H9 (cell line): ENCODE data around the gene CRY2. TPM values are rescaled to one million over a fixed set of nuclear protein-coding genes. Genes with fewer than 3 reads are reported as not detected.

Experiments
- DNase-seq: peaks from one replicate; pipeline ENCODE4 v3.0.0-alpha.2; 2017
- H2AFZ ChIP-seq: one replicate; pipeline ENCODE4 v1.6.1; 2013; ENCODE audit warnings: mild to moderate bottlenecking, low read length, control low read depth, moderate library complexity
- H2AK5ac ChIP-seq: 2 replicates; pipeline ENCODE4 v1.6.1; 2013; ENCODE audit warnings: low read length, control low read depth, mixed read lengths; ENCODE audit not compliant: insufficient read length
- H2BK120ac ChIP-seq: one replicate; pipeline ENCODE4 v1.6.1; 2013; ENCODE audit warnings: low read depth, mild to moderate bottlenecking, low read length, control low read depth, inconsistent platforms; ENCODE audit not compliant: poor library complexity, severe bottlenecking
- H2BK12ac ChIP-seq: 2 replicates; pipeline ENCODE4 v1.6.1; 2013; ENCODE audit warnings: low read length, control low read depth, mixed read lengths, low read depth; ENCODE audit not compliant: insufficient read length
- H2BK15ac ChIP-seq: 2 replicates; pipeline ENCODE4 v1.6.1; 2013; ENCODE audit warnings: low read depth, low read length, control low read depth
- H2BK20ac ChIP-seq: one replicate; pipeline ENCODE4 v1.6.1; 2013; ENCODE audit warnings: low read depth, mild to moderate bottlenecking, low read length, control low read depth, inconsistent platforms; ENCODE audit not compliant: poor library complexity, severe bottlenecking
- H2BK5ac ChIP-seq: 2 replicates; pipeline ENCODE4 v1.6.1; 2013; ENCODE audit warnings: low read length, control low read depth, mixed read lengths; ENCODE audit not compliant: insufficient read length
- H3K14ac ChIP-seq: 2 replicates; pipeline ENCODE4 v1.6.1; 2013; ENCODE audit warnings: low read length, control low read depth; ENCODE audit not compliant: insufficient read depth
- H3K18ac ChIP-seq: 2 replicates; pipeline ENCODE4 v1.6.1; 2013; ENCODE audit warnings: low read depth, mild to moderate bottlenecking, mixed read lengths, low read length, control low read depth; ENCODE audit not compliant: insufficient read length
- H3K23ac ChIP-seq: 2 replicates; pipeline ENCODE4 v1.6.1; 2013; ENCODE audit warnings: low read length, control low read depth, mixed read lengths, low read depth; ENCODE audit not compliant: insufficient read length
- H3K23me2 ChIP-seq: 2 replicates; pipeline ENCODE4 v1.6.1; 2013; ENCODE audit warnings: low read depth, mild to moderate bottlenecking, mixed read lengths, low read length, control low read depth; ENCODE audit not compliant: insufficient read length, poor library complexity, severe bottlenecking
- H3K27ac ChIP-seq: 2 replicates; pipeline ENCODE4 v1.5.1; 2013; ENCODE audit warnings: low read length, control low read depth, mixed read lengths, low read depth; ENCODE audit not compliant: insufficient read length
- H3K27me3 ChIP-seq: 2 replicates; pipeline ENCODE4 v1.6.1; 2013; ENCODE audit warnings: low read length, control low read depth, inconsistent platforms; ENCODE audit not compliant: insufficient read depth
- H3K4ac ChIP-seq: 2 replicates; pipeline ENCODE4 v1.6.1; 2013; ENCODE audit warnings: low read depth, mild to moderate bottlenecking, control low read depth, inconsistent platforms, low read length, moderate library complexity
- H3K4me1 ChIP-seq: 2 replicates; pipeline ENCODE4 v1.6.1; 2013; ENCODE audit warnings: low read length, control low read depth, inconsistent platforms; ENCODE audit not compliant: insufficient read depth
- H3K4me2 ChIP-seq: 2 replicates; pipeline ENCODE4 v1.6.1; 2013; ENCODE audit warnings: low read length, control low read depth, mixed read lengths; ENCODE audit not compliant: insufficient read length, insufficient read depth
- H3K56ac ChIP-seq: 2 replicates; pipeline ENCODE4 v1.6.1; 2013; ENCODE audit warnings: low read depth, mild to moderate bottlenecking, mixed read lengths, low read length, control low read depth; ENCODE audit not compliant: insufficient read length
- H3K79me1 ChIP-seq: 2 replicates; pipeline ENCODE4 v1.6.1; 2013; ENCODE audit warnings: low read depth, mild to moderate bottlenecking, moderate library complexity, low read length, control low read depth, inconsistent platforms; ENCODE audit not compliant: insufficient read depth, poor library complexity, severe bottlenecking
- H3K79me2 ChIP-seq: 2 replicates; pipeline ENCODE4 v1.6.1; 2013; ENCODE audit warnings: low read length, control low read depth, inconsistent platforms; ENCODE audit not compliant: insufficient read depth
- H3K9ac ChIP-seq: 2 replicates; pipeline ENCODE4 v1.6.1; 2013; ENCODE audit warnings: low read length, control low read depth, mixed read lengths; ENCODE audit not compliant: insufficient read length; ENCODE audit errors: extremely low read depth
- H3K9me3 ChIP-seq: one replicate; pipeline ENCODE4 v1.6.1; 2013; ENCODE audit warnings: low read depth, low read length, inconsistent platforms; ENCODE audit not compliant: control insufficient read depth
- H3T11ph ChIP-seq: one replicate; pipeline ENCODE4 v1.6.1; 2013; ENCODE audit warnings: mild to moderate bottlenecking, low read length, control low read depth, inconsistent platforms
- H4K20me1 ChIP-seq: one replicate; pipeline ENCODE4 v1.6.1; 2013; ENCODE audit not compliant: control insufficient read depth, insufficient read length, insufficient read depth
- H4K5ac ChIP-seq: 2 replicates; pipeline ENCODE4 v1.6.1; 2013; ENCODE audit warnings: low read depth, mild to moderate bottlenecking, mixed read lengths, low read length, control low read depth; ENCODE audit not compliant: insufficient read length
- H4K8ac ChIP-seq: replicated peaks from 2 replicates; pipeline ENCODE4 v1.6.1; 2013; ENCODE audit warnings: low read length, control low read depth, mixed read lengths, low read depth; ENCODE audit not compliant: insufficient read length
- H4K91ac ChIP-seq: 2 replicates; pipeline ENCODE4 v1.6.1; 2013; ENCODE audit warnings: low read depth, mild to moderate bottlenecking, moderate library complexity, mixed read lengths, low read length, control low read depth; ENCODE audit not compliant: insufficient read length
- H3K27ac Mint-ChIP-seq, 3 experiments: 2 replicates in 2 of 3; 3 replicates in 1 of 3; pipeline ENCODE4 v1.8.0; 2020 to 2021; ENCODE audit warnings: mixed read lengths in 3 of 3, mild to moderate bottlenecking in 1 of 3, moderate library complexity in 1 of 3
- H3K27me3 Mint-ChIP-seq: 2 replicates; pipeline ENCODE4 v1.8.0; 2021; ENCODE audit warnings: low read depth, mild to moderate bottlenecking, moderate library complexity, mixed read lengths
- H3K36me3 Mint-ChIP-seq, 3 experiments: 2 replicates in 2 of 3; 3 replicates in 1 of 3; pipeline ENCODE4 v1.8.0; 2020 to 2021; ENCODE audit warnings: low read depth in 3 of 3, mixed read lengths in 3 of 3; ENCODE audit not compliant: insufficient read depth in 1 of 3
- H3K4me1 Mint-ChIP-seq, 2 experiments: 2 replicates each; pipeline ENCODE4 v1.8.0; 2020; ENCODE audit warnings: mixed read lengths in 2 of 2
- H3K4me3 Mint-ChIP-seq, 2 experiments: 2 replicates in 1 of 2; 3 replicates in 1 of 2; pipeline ENCODE4 v1.8.0; 2020 to 2021; ENCODE audit warnings: mild to moderate bottlenecking in 2 of 2, mixed read lengths in 2 of 2, moderate library complexity in 1 of 2
- H3K9me3 Mint-ChIP-seq, 2 experiments: 2 replicates in 1 of 2; 3 replicates in 1 of 2; pipeline ENCODE4 v1.8.0; 2020; ENCODE audit warnings: mild to moderate bottlenecking in 2 of 2, mixed read lengths in 2 of 2, moderate library complexity in 1 of 2
- WGBS: extraction: QIAGEN DNeasy Blood & Tissue Kit; methylation state at CpG from one replicate; pipeline ENCODE4 v1.1.7; 2013; ENCODE audit warnings: missing lambda C conversion rate, low lambda C conversion rate, mixed read lengths; ENCODE audit not compliant: insufficient read length; ENCODE audit errors: extremely low coverage; 5-methylcytosine and 5-hydroxymethylcytosine counted together
- total RNA-seq: library from RNA; stranded (reverse); gene quantifications from 2 replicates; pipeline ENCODE4 v1.2.1, GENCODE V29; 2021
- TF ChIP-seq, protein P1 (sequence below): fragments of 200-600 bp; sonication (generic); conservative IDR thresholded peaks from 3 replicates; pipeline ENCODE4 v1.8.0; 2021; ENCODE audit warnings: antibody characterized with exemption, mild to moderate bottlenecking

CRY2 gene
- total RNA-seq, 1 experiment from 2014 or later: 14.4 TPM

DNA sequence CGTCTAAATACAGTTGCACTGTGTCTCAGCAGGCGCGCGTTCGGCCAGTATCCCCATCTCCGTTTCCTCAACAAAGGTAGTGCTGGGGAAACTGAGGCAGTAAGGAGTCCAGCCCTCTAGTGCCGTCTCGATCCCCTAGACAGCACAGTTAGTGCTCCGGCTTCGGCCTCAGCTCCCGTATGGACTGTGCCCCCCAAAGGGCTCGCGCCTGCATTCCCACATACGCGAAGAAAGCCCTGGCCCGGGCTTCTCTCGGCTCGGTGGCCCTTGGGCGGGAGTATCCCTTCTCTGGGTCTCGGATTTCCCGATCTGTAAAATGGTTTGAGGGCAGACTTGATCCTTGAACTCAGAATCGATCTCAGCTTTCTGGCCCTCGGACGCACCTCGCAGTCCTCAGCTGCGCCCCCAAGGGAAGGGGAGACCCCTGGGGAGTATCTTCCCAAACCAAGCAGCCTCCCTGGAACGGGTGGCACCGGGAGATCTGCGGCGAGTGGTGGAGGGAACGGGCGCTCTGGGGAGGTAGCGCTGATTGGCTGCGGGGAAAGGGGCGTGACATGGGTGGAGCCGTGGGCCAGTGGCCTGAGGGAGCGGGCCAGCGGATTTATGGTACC is 71.2 kb downstream of the CRY2 start:
- Histone ChIP-seq H3K56ac (no peak overlapping the region), H3K9me3 (no peaks in the 10 kb centered on the region), H2BK120ac (no peak overlapping the region), H2BK5ac (no peak overlapping the region), H3K79me2 (no peaks in the 10 kb centered on the region), H3K18ac (peak overlapping the region; percentile 12), H2AK5ac (no peak overlapping the region), H3K4me2 (peak overlapping the region; percentile 89), H2AFZ (no peak overlapping the region), H4K8ac (no peak overlapping the region), H4K5ac (no peak overlapping the region), H2BK12ac (no peak overlapping the region), H3K27me3 (no peaks in the 10 kb centered on the region; the same call in 1 of the 2 replicates), H3T11ph (no peak overlapping the region), H3K9ac (peak overlapping the region; percentile 49), H2BK20ac (no peak overlapping the region), H3K4ac (no peak overlapping the region), H3K14ac (no peak overlapping the region), H3K79me1 (no peaks in the 10 kb centered on the region), H3K4me1 (no peaks in the 10 kb centered on the region), H4K91ac (no peak overlapping the region), H2BK15ac (no peak overlapping the region), H3K23ac (no peak overlapping the region), H3K23me2 (peaks cover 7% of the 10 kb centered on the region), H3K27ac (no peak overlapping the region), H4K20me1 (no peaks in the 10 kb centered on the region)
- DNase-seq: peak; percentile 85
- peak overlapping the region; percentile 90 to 96 for H3K4me3 Mint-ChIP-seq
- no peaks in the 10 kb centered on the region; a peak in 1 of 5 replicates for H3K9me3 Mint-ChIP-seq
- no peaks in the 10 kb centered on the region; the same call in 1 of the 2 replicates for H3K27me3 Mint-ChIP-seq
- H3K27ac Mint-ChIP-seq: peak overlapping the region; percentile 98
- WGBS: no CpG with 5 or more reads among the region's 38 CpGs
- TF ChIP-seq, protein P1, sequence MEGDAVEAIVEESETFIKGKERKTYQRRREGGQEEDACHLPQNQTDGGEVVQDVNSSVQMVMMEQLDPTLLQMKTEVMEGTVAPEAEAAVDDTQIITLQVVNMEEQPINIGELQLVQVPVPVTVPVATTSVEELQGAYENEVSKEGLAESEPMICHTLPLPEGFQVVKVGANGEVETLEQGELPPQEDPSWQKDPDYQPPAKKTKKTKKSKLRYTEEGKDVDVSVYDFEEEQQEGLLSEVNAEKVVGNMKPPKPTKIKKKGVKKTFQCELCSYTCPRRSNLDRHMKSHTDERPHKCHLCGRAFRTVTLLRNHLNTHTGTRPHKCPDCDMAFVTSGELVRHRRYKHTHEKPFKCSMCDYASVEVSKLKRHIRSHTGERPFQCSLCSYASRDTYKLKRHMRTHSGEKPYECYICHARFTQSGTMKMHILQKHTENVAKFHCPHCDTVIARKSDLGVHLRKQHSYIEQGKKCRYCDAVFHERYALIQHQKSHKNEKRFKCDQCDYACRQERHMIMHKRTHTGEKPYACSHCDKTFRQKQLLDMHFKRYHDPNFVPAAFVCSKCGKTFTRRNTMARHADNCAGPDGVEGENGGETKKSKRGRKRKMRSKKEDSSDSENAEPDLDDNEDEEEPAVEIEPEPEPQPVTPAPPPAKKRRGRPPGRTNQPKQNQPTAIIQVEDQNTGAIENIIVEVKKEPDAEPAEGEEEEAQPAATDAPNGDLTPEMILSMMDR: no peak
- H3K4me1 Mint-ChIP-seq: peaks cover 28 to 39% of the 10 kb centered on the region in 2 experiments
- peaks cover 5 to 24% (median 15%) of the 10 kb centered on the region in 3 experiments for H3K36me3 Mint-ChIP-seq
